ENCODE measurements around the gene NATD1. TPM values are rescaled to one million over a fixed set of nuclear protein-coding genes. Genes with fewer than 3 reads are reported as not detected.

Gene NATD1
- total and polyA plus RNA-seq, 8 donors: 7.0 to 16.9 (median 9.4) TPM

GRCh38 chr17:21249086-21249795 is 4.0 kb downstream of the NATD1 start:
- Histone ChIP-seq H3K27me3 (no peaks in the 10 kb centered on the region), H3K9me3 (no peaks in the 10 kb centered on the region), H3K4me1 (peaks cover 3 to 39% of the 10 kb centered on the region in 2 donors), H3K27ac (no peak overlapping the region), H3K36me3 (no peaks in the 10 kb centered on the region), H3K4me3 (no peak overlapping the region)
- ATAC-seq (no peak), DNase-seq (no peak)
- TF ChIP-seq CTCF (IDR thresholded peaks at IDR 0.05): no peak
- intact Hi-C loops (cut with DNase I): no loop called here

- TF ChIP-seq CTCF (IDR thresholded peaks at IDR 0.05): no peak
- Histone ChIP-seq H3K36me3 (peaks cover 0 to 5% of the 10 kb centered on the region in 2 donors), H3K9me3 (no peaks in the 10 kb centered on the region), H3K27me3 (no peaks in the 10 kb centered on the region), H3K27ac (no peak overlapping the region), H3K4me1 (peaks cover 3 to 32% of the 10 kb centered on the region in 2 donors), H3K4me3 (no peak overlapping the region)
- DNase-seq: no peak
- no peak for ATAC-seq
- intact Hi-C loops (cut with DNase I): no loop called here
Observed at GRCh38 chr17:21248500-21248899, 4.7 kb downstream of the NATD1 start.

GRCh38 chr17:21247552-21248258 is 5.5 kb downstream of the NATD1 start:
- ATAC-seq (no peak), DNase-seq (no peak)
- no peaks in the 10 kb centered on the region for H3K27me3 ChIP-seq
- no peaks in the 10 kb centered on the region for H3K9me3 ChIP-seq
- TF ChIP-seq CTCF (IDR thresholded peaks at IDR 0.05): no peak
- no peak overlapping the region for H3K4me3 ChIP-seq
- H3K27ac ChIP-seq: no peak overlapping the region
- peaks cover 3 to 31% of the 10 kb centered on the region in 2 donors for H3K4me1 ChIP-seq
- H3K36me3 ChIP-seq: peaks cover 0 to 13% of the 10 kb centered on the region in 2 donors
- intact Hi-C loops (cut with DNase I): no loop called here

- no peaks in the 10 kb centered on the region for H3K27me3 ChIP-seq
- no peaks in the 10 kb centered on the region for H3K9me3 ChIP-seq
- H3K27ac ChIP-seq: no peak overlapping the region
- TF ChIP-seq CTCF (IDR thresholded peaks at IDR 0.05): no peak
- H3K4me1 ChIP-seq: peaks cover 0 to 21% of the 10 kb centered on the region in 2 donors
- no peak for ATAC-seq
- intact Hi-C loops (cut with DNase I): no loop called here
- DNase-seq: no peak
- no peak overlapping the region for H3K4me3 ChIP-seq
- peaks cover 0 to 23% of the 10 kb centered on the region in 2 donors for H3K36me3 ChIP-seq
Observed at GRCh38 chr17:21246698-21247097, 6.5 kb downstream of the NATD1 start.

GRCh38 chr17:21245639-21246084 is 7.5 kb downstream of the NATD1 start:
- ATAC-seq (no peak), DNase-seq (no peak)
- H3K4me1 ChIP-seq: peaks cover 0 to 10% of the 10 kb centered on the region in 2 donors
- no peak overlapping the region for H3K4me3 ChIP-seq
- intact Hi-C loops (cut with DNase I): no loop called here
- peaks cover 0 to 33% of the 10 kb centered on the region in 2 donors for H3K36me3 ChIP-seq
- no peaks in the 10 kb centered on the region for H3K27me3 ChIP-seq
- no peak overlapping the region for H3K27ac ChIP-seq
- H3K9me3 ChIP-seq: no peaks in the 10 kb centered on the region
- TF ChIP-seq CTCF (IDR thresholded peaks at IDR 0.05): no peak

All from left lung (tissue), 10 donors.